Myocyte (in vitro differentiated cells): ENCODE results near the gene N4BP3. TPM values are rescaled to one million over a fixed set of nuclear protein-coding genes. Genes with fewer than 3 reads are reported as not detected.
"Not testable (repeated sequence)": the region's sequence is repeated elsewhere in the genome, so short reads cannot be mapped to it uniquely, and the experiment has no call there.

Source experiments
- DNase-seq: peaks from one replicate; pipeline ENCODE4 v3.0.0-alpha.2; 2012; ENCODE audit warnings: low read depth
- polyA plus RNA-seq: library from polyadenylated mRNA; unstranded; fragments of >200 nt; gene quantifications from one replicate; pipeline ENCODE4 v1.2.1, GENCODE V29; 2012; ENCODE audit warnings: missing spikeins
- total RNA-seq: library from RNA; depleted of rRNA; stranded (reverse); fragments of >200 nt; gene quantifications from 2 replicates; pipeline ENCODE4 v1.2.3, GENCODE V29; 2014

Gene N4BP3, protein sequence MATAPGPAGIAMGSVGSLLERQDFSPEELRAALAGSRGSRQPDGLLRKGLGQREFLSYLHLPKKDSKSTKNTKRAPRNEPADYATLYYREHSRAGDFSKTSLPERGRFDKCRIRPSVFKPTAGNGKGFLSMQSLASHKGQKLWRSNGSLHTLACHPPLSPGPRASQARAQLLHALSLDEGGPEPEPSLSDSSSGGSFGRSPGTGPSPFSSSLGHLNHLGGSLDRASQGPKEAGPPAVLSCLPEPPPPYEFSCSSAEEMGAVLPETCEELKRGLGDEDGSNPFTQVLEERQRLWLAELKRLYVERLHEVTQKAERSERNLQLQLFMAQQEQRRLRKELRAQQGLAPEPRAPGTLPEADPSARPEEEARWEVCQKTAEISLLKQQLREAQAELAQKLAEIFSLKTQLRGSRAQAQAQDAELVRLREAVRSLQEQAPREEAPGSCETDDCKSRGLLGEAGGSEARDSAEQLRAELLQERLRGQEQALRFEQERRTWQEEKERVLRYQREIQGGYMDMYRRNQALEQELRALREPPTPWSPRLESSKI
- total RNA-seq: 4.8 and 12.5 TPM in 2 replicates
- polyA plus RNA-seq: 1.1 TPM

GRCh38 chr5:178113141-178113787 is at the start of gene N4BP3:
Gene N4BP3, plus strand, starts transcription at chr5:178113532. Its CDS starts 6,052 bp downstream, at chr5:178119584.
- peak; percentile 59 for DNase-seq

GRCh38 chr5:178067755-178068154 is 45.6 kb upstream of the N4BP3 start:
- no peak for DNase-seq

DNA sequence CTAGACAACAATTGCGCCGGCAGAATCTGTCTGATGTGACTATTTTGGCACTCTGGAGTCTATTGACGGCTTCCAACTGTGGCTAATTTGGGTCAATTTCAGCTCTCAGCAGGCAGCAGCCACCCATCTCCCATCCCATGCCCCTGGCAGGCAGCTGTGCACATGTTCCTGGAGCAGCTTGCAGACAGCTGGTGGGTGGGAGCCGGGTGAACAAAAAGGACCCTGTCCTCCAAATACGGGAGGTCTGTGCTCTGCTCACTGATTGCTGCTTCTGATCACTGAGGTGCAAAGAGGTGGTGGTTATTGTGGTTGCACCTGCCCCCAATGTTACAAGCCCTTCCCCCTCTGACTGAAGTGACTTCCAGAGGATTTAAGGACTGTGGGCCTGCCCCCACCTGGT is 45.0 kb upstream of the N4BP3 start:
- DNase-seq: peak; percentile 18

DNA sequence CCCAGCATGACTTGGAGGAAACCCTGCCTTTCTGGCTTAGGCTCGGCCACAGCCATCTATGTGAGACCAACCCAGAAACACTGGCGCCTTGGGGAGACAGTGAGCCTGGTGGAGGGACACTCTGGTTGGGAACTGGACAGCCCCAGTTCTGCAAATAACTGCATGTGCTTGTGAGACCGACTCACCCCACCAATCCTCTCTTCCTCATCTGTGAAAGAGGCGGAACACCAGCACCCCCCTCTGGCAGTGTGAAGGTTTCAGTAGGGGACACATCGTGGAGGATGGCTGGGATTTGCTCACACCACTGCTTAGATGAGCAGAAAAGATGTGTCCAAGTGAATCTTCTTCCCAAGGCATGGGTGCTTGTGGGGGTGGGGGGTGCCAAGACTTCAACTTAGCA is 43.4 kb upstream of the N4BP3 start:
- DNase-seq: peak; percentile 19

DNA sequence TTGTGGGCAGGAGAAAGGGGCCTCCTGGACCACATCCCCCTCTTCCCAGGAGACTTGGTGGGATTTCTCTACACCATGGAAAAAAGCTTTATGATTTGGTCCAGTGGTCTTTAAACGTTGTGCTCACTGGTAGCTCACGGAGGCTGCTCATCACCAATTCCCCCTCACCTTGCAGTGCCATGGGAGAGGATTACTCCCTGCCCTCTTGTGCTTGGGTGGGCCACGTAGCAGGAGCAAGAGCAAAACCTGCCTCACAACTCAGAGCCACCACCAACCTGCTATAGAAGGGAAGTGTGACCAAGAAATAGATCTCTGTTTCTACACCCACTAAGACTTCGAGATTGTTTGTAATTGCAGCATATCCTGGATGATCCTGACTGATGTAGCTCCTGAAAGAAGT is 42.2 kb upstream of the N4BP3 start:
- no peak for DNase-seq

DNA sequence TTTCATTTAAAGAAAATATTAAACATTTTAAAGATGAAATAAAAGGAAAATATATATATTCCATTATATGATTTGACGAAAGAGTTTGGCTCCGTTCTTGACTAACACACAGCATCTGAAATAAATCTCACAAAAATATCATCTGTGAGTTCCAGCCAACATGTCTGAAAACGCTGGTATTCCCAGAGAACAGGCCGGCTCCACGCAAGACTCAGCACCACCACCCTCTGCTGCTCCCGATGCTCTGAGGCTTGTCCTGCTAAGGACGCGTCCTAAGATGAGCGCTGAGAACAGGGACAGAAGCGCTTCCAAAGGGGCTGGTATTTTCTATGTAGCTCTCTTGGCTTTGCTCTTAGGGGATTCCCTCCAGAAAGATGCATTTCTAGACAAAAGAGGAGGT is 40.6 kb upstream of the N4BP3 start:
- no peak for DNase-seq

GRCh38 chr5:178074266-178074952 is 38.9 kb upstream of the N4BP3 start:
- DNase-seq: peak; percentile 23

GRCh38 chr5:178076965-178077364 is 36.4 kb upstream of the N4BP3 start:
- not testable (repeated sequence) for DNase-seq

GRCh38 chr5:178077751-178078150 is 35.6 kb upstream of the N4BP3 start:
- DNase-seq: no peak

DNA sequence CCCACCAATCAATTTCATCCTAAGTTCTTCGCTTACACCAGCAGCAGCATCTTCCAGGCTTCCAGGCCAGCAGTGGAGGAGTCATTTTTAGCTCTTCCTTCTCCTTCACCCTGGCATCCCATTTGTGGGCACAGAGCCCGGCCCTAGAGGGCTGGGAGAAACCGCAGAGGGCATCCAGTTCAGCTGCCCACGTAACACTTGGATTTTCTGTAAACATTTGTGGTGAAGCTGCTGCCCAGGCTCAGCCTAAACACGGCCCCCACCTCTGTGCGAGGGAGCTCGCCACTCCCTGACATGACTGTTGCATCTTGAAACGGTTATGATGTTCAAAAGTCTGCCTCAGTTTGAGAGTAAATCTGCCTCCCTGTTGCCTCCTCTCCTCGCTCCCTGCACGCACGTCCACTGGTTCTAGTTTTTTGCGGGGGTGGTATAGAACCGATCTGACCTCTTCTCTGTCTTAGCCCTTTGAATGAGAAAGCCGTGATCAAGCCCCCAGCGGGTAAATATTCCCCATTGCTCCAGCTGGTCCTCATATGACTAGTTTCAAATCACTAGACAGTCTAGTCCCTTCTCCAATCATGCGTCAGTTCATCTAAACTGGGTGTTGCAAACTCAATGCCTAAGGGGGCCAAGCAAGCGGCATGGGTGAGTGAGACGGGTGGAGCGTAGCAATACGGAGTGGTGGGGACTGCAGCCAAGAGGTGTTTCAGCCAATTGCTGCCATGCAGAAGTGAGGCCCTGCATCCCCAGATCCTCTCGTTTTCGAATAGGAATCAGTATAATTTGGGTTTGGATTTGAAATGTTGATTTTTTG is 34.9 kb upstream of the N4BP3 start:
- DNase-seq: peak; percentile 98

DNA sequence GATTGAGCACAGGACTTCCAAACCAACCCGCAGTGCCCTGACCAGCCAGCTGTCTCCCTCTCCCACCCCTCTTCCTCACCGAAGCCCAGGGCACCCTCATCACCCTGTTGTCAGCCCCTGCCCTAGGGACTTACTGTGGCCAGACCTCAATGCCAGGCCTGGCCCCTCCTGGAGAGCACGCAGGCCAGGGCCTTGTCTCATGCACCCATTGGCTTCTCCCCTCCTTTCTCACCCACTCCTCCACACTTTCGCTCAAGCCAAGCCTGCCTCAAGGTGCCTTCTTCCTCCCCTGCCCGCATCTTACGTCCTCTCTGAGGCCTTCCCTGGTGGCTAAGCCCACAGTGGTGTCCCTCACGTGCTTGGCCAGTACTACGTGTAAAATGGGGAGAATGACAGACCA is 33.3 kb upstream of the N4BP3 start:
- DNase-seq: no peak

GRCh38 chr5:178080618-178081410 is 32.5 kb upstream of the N4BP3 start:
- no peak for DNase-seq

- no peak for DNase-seq
Observed at GRCh38 chr5:178081571-178082243, 31.6 kb upstream of the N4BP3 start.

GRCh38 chr5:178083922-178084321 is 29.4 kb upstream of the N4BP3 start:
- no peak for DNase-seq

DNA sequence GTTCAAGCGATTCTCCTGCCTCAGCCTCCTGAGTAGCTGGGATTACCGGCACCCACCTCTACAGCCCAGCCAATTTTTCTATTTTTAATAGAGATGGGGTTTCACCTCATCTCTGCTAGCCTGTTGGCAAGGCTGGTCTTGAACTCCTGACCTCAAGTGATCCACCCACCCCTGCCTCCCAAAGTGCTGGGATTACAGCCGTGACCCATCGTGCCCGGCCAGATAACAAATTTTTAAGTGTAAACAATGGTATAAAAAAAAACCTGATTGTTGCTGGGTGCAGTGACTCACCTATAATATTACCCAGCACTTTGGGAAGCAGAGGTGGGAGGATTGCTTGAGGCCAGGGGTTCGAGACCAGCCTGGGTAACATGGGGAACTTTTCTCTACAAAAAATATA is 28.0 kb upstream of the N4BP3 start:
- no peak for DNase-seq

DNA sequence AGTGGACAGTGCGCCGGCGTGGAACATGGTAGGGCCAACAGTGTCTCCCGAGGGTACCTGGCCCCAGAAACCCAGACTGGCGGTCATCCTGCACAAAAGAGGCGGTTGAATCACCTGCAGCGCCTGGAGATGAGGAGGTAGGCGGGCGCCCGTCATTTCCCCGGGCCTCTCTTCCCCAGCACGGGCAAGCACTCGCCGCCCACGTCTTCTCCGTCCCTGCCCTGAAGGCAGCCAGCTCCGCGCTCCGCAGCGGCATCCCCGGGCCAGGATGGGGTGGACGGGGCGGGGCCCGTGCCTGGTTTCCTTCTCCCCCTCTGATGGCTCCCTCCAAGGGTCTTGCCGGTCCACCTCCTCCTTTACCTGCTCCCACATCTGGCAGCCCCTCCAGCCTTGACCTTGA is 27.1 kb upstream of the N4BP3 start:
- no peak for DNase-seq

DNA sequence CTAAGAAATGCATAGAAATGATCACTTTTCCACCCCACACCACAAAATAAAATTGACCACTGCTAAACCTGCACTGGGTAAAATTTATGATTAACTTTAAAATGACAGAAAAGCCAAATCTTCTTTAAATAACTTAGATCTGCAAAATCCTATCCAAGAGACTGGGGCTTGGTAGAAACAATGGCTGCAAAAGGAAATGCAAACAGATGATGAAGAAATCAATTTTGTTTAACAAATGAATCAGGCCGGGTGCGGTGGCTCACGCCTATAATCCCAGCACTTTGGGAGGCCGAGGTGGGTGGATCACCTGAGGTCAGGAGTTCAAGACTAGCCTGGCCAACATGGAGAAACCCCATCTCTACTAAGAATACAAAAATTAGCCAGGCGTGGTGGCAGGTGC is 26.1 kb upstream of the N4BP3 start:
- DNase-seq: not testable (repeated sequence)

DNA sequence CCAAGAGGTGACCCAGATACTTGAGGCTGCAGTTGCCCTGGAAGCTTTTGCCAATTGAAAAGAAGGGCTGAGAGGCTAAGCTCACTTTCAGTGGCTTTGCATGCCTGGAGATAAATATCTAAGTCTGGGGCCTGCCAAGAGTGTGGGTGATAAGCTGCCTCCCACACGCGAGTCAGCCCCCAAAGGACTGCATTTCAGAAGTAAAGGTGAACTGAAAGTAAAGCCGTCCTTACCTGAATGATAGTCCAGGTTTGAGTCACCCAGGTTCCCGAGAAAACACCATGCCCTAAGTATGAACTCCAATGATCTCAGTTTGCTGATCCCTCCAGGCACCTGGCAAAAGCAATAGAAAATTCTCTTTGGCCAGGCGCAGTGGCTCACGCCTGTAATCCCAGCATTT is 22.5 kb upstream of the N4BP3 start:
- no peak for DNase-seq

DNA sequence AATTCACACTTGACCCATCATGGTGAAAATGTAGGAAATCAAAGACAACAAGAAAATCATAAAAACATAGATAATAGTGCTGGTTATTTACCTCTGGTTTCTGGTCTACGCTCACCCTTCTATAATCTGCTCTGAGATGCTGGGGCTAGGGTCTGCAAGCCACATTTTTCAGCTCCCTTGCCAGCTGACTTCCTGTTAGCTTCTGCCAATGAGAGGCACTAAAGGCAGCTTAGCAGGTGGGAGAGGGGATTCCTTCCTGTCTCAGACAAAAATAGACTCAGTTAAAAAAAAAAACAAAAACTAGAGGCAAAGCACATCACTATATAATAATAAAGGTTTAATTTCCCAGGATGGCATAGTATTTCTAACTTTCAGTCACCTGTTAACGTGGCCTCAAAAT is 20.2 kb upstream of the N4BP3 start:
- DNase-seq: no peak

DNA sequence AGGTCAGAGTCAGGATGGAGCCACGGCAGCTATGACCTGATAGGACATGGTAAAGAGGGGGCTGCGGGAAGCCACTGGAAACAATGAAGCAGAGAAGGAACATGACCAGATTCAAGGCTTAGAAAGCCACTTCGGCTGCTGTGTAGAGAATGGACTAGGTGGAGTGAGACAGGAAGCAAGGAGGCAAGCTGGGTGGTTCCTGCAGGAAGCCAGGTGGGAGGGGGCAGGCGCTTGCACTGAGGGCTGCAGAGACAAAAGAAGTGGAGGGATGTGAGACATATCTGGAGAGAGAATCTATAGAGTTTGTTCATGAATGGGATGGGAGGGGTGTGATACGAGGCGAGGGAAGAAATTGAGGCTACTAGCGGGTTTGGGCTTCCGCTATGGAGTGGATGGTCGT is 19.0 kb upstream of the N4BP3 start:
- no peak for DNase-seq
